Liver (tissue), 9 donors: ENCODE results near the gene UBTF. TPM values are rescaled to one million over a fixed set of nuclear protein-coding genes. Genes with fewer than 3 reads are reported as not detected.

Experiments used
- DNase-seq: peaks from one replicate; pipeline ENCODE4 v3.0.0-alpha.2; 2017; ENCODE audit warnings: low spot score
- H3K27ac ChIP-seq, 2 donors: one replicate each; pipeline ENCODE4 v1.7.0; 2013; ENCODE audit warnings: inconsistent platforms in 2 of 2, low read length in 2 of 2, control low read depth in 1 of 2, low read depth in 1 of 2, mild to moderate bottlenecking in 1 of 2
- H3K27me3 ChIP-seq, 4 donors: one replicate each; pipeline versions ENCODE4 v1.6.1 to v1.7.0; 2013; ENCODE audit warnings: low read length in 3 of 4, inconsistent platforms in 1 of 4, mild to moderate bottlenecking in 1 of 4, moderate library complexity in 1 of 4; ENCODE audit not compliant: control insufficient read depth in 4 of 4, insufficient read depth in 4 of 4
- H3K36me3 ChIP-seq, 4 donors: one replicate each; pipeline versions ENCODE4 v1.6.1 to v1.7.0; 2013; ENCODE audit warnings: low read length in 3 of 4, mild to moderate bottlenecking in 3 of 4, low read depth in 1 of 4, moderate library complexity in 1 of 4; ENCODE audit not compliant: control insufficient read depth in 4 of 4, insufficient read depth in 3 of 4
- H3K4me1 ChIP-seq, 4 donors: one replicate each; pipeline versions ENCODE4 v1.6.1 to v1.7.0; 2013; ENCODE audit warnings: low read length in 3 of 4, mild to moderate bottlenecking in 3 of 4, moderate library complexity in 1 of 4; ENCODE audit not compliant: control insufficient read depth in 4 of 4, insufficient read depth in 4 of 4
- H3K4me3 ChIP-seq, 3 donors: one replicate each; pipeline versions ENCODE4 v1.6.1 to v1.7.0; 2013; ENCODE audit warnings: low read length in 3 of 3, control low read depth in 1 of 3, low read depth in 1 of 3, mild to moderate bottlenecking in 1 of 3
- H3K9ac ChIP-seq, 2 donors: one replicate each; pipeline ENCODE4 v1.7.0; 2013; ENCODE audit warnings: low read length in 2 of 2, mild to moderate bottlenecking in 2 of 2, moderate library complexity in 2 of 2, control low read depth in 1 of 2, low read depth in 1 of 2
- H3K9me3 ChIP-seq, 4 donors: one replicate each; pipeline versions ENCODE4 v1.6.1 to v1.7.0; 2013; ENCODE audit warnings: low read length in 3 of 4; ENCODE audit not compliant: control insufficient read depth in 4 of 4
- FOXA1 ChIP-seq: IDR thresholded peaks from 2 replicates; pipeline ENCODE4 v1.6.1; 2016; ENCODE audit warnings: antibody characterized with exemption
- FOXA2 ChIP-seq: IDR thresholded peaks from 2 replicates; pipeline ENCODE4 v1.6.1; 2016; ENCODE audit warnings: antibody characterized with exemption
- GABPA ChIP-seq, 2 donors: IDR thresholded peaks in 1 of 2; conservative IDR thresholded peaks in 1 of 2; 2 replicates each; pipeline ENCODE4 v1.6.1; 2016; ENCODE audit warnings: antibody characterized with exemption in 2 of 2, mild to moderate bottlenecking in 1 of 2, moderate library complexity in 1 of 2
- HNF4A ChIP-seq, 2 donors: conservative IDR thresholded peaks; 2 replicates each; pipeline ENCODE4 v1.6.1; 2016; ENCODE audit warnings: antibody characterized with exemption in 2 of 2, mild to moderate bottlenecking in 2 of 2
- HNF4G ChIP-seq: IDR thresholded peaks from 2 replicates; pipeline ENCODE4 v1.6.1; 2016; ENCODE audit warnings: antibody characterized with exemption
- JUND ChIP-seq, 2 donors: IDR thresholded peaks; 2 replicates each; pipeline ENCODE4 v1.6.1; 2016; ENCODE audit warnings: antibody characterized with exemption in 2 of 2
- NR2F2 ChIP-seq: IDR thresholded peaks from 2 replicates; pipeline ENCODE4 v1.6.1; 2016; ENCODE audit warnings: antibody characterized with exemption
- RAD21 ChIP-seq, 2 donors: IDR thresholded peaks; 2 replicates each; pipeline ENCODE4 v1.6.1; 2016; ENCODE audit warnings: antibody characterized with exemption in 2 of 2, mild to moderate bottlenecking in 2 of 2
- RXRA ChIP-seq, 2 donors: IDR thresholded peaks; 2 replicates each; pipeline ENCODE4 v1.6.1; 2017 to 2018; ENCODE audit warnings: antibody characterized with exemption in 2 of 2, mild to moderate bottlenecking in 1 of 2
- SP1 ChIP-seq: IDR thresholded peaks from 2 replicates; pipeline ENCODE4 v1.6.1; 2018; ENCODE audit warnings: antibody characterized with exemption, mild to moderate bottlenecking
- TAF1 ChIP-seq: conservative IDR thresholded peaks from 2 replicates; pipeline ENCODE4 v1.6.1; 2016; ENCODE audit warnings: antibody characterized with exemption, mild to moderate bottlenecking
- YY1 ChIP-seq: IDR thresholded peaks from 2 replicates; pipeline ENCODE4 v1.6.1; 2016; ENCODE audit warnings: antibody characterized with exemption, mild to moderate bottlenecking
- WGBS: extraction: QIAGEN DNeasy Blood & Tissue Kit; methylation state at CpG from one replicate; pipeline ENCODE4 v1.1.7; 2013; 5-methylcytosine and 5-hydroxymethylcytosine counted together
- polyA plus RNA-seq, 2 donors: library from polyadenylated mRNA; stranded (reverse) in 1 of 2; unstranded in 1 of 2; fragments of 200-250 nt in 1 of 2; fragments of >200 nt in 1 of 2; fragmentation: Nextera tagmentation in 1 of 2; extraction: Ambion mirVana in 1 of 2; gene quantifications; one replicate each; pipeline versions ENCODE4 v1.2.1 to v1.2.3, GENCODE V29; 2013 to 2015
- total RNA-seq, 2 donors: library from RNA; depleted of rRNA; stranded (reverse); fragments of >200 nt; gene quantifications; one replicate each; pipeline ENCODE4 v1.2.3, GENCODE V29; 2014
- TF ChIP-seq, protein P1 (sequence below): IDR thresholded peaks from 2 replicates; pipeline ENCODE4 v1.6.1; 2016; ENCODE audit warnings: antibody characterized with exemption, mild to moderate bottlenecking
- TF ChIP-seq, protein P2 (sequence below): IDR thresholded peaks from 2 replicates; pipeline ENCODE4 v1.6.1; 2016; ENCODE audit warnings: antibody characterized with exemption
- TF ChIP-seq, protein P3 (sequence below): IDR thresholded peaks from 2 replicates; pipeline ENCODE4 v1.6.1; 2016; ENCODE audit warnings: antibody characterized with exemption
- TF ChIP-seq, protein P4 (sequence below): IDR thresholded peaks from 2 replicates; pipeline ENCODE4 v1.6.1; 2016; ENCODE audit warnings: antibody characterized with exemption
- donor health status: healthy.
- donor health status: healthy.
- donor health status: healthy.
- donor health status: healthy.
- donor health status: healthy.

Gene UBTF
- total and polyA plus RNA-seq, 4 donors = 12.5 to 39.6 (median 23.9) TPM

DNA sequence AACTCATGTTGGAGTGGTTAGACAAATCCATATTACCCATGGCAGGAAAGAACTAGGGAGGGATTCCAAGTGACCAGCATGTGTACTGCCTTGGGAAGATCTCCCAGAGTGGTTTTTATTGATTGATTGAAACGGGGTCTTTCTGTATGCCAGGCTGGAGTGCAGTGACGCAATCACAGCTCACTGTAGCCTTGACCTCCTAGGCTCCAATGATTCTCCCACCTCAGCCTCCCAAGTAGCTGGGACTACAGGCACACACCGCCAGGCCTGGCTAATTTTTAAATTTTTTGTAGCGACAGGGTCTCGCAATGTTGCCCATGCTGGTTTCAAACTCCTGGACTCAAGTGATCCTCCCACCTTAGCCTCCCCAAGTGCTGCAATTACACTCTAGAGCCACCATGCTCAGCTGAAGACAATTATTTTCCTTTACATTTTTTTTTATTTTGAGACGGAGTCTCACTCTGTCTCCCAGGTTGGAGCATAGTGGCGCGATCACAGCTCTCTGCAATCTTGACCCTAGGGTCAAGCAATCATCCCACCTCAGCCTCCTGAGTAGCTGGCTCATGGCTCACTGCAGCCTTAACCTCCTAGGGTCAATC lies 35.2 kb downstream of the UBTF start:
- Histone ChIP-seq H3K27me3 (no peaks in the 10 kb centered on the region), H3K9ac (no peak overlapping the region), H3K36me3 (peaks cover 0 to 10% (median 9%) of the 10 kb centered on the region in 4 donors), H3K4me1 (peaks cover 7 to 35% (median 31%) of the 10 kb centered on the region in 4 donors), H3K9me3 (no peaks in the 10 kb centered on the region), H3K27ac (no peak overlapping the region), H3K4me3 (no peak overlapping the region)
- WGBS = 74% methylated on average over 8 of the region's 8 CpGs
- no peak for DNase-seq
- TF ChIP-seq, protein P1, sequence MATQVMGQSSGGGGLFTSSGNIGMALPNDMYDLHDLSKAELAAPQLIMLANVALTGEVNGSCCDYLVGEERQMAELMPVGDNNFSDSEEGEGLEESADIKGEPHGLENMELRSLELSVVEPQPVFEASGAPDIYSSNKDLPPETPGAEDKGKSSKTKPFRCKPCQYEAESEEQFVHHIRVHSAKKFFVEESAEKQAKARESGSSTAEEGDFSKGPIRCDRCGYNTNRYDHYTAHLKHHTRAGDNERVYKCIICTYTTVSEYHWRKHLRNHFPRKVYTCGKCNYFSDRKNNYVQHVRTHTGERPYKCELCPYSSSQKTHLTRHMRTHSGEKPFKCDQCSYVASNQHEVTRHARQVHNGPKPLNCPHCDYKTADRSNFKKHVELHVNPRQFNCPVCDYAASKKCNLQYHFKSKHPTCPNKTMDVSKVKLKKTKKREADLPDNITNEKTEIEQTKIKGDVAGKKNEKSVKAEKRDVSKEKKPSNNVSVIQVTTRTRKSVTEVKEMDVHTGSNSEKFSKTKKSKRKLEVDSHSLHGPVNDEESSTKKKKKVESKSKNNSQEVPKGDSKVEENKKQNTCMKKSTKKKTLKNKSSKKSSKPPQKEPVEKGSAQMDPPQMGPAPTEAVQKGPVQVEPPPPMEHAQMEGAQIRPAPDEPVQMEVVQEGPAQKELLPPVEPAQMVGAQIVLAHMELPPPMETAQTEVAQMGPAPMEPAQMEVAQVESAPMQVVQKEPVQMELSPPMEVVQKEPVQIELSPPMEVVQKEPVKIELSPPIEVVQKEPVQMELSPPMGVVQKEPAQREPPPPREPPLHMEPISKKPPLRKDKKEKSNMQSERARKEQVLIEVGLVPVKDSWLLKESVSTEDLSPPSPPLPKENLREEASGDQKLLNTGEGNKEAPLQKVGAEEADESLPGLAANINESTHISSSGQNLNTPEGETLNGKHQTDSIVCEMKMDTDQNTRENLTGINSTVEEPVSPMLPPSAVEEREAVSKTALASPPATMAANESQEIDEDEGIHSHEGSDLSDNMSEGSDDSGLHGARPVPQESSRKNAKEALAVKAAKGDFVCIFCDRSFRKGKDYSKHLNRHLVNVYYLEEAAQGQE = no peak
- peak; percentile 4 for TF ChIP-seq YY1

DNA sequence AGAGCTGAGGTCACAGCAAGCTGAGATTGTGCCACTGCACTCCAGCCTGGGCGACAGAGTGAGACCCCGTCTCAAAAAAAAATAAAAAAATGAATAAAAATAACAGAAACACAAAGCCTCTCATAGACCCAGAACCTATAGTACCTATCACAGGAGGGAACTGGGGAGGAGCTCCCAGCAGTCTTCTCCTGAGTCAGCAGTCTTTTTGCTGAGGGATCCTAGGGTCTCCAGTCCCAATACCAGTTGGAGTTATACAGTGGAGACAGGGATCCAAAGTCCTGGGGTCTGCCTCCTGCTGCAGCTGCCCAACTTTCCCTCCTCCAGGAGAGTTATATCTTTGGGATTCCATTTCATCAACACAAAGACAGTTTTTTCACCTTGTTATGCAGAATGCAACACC lies 36.5 kb downstream of the UBTF start:
- Histone ChIP-seq H3K4me1 (peaks cover 7 to 33% (median 26%) of the 10 kb centered on the region in 4 donors), H3K36me3 (peaks cover 0 to 10% (median 8%) of the 10 kb centered on the region in 4 donors), H3K4me3 (no peak overlapping the region), H3K27me3 (no peaks in the 10 kb centered on the region), H3K9me3 (no peaks in the 10 kb centered on the region), H3K27ac (no peak overlapping the region), H3K9ac (no peak overlapping the region)
- WGBS = 93% methylated on average over 2 of the region's 2 CpGs
- DNase-seq = no peak
- no peak for TF ChIP-seq FOXA2

DNA sequence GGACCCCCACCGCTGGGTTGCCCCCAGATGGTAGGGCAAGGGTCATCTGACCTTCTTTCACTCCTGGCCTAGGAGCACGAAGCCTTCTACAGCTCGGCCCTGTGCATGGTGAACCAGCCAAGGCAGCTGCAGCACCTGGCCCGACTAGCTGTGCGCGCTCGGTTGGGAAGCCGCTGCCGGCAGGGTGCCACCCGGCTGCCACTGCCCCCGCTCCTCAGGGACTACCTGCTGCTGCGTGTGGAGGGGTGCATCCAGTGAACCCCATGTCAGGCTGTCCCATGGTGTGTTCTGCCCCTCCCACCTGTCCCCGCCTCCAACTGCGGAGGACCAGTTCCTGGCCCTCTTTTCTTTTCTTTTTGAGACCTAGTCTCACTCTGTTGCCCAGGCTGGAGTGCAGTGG lies 41.3 kb downstream of the UBTF start:
- no peak for TF ChIP-seq FOXA2
- TF ChIP-seq, protein P2, sequence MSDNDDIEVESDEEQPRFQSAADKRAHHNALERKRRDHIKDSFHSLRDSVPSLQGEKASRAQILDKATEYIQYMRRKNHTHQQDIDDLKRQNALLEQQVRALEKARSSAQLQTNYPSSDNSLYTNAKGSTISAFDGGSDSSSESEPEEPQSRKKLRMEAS = no peak
- TF ChIP-seq GABPA (IDR thresholded peaks at IDR 0.05 in 1 of 2, conservative IDR thresholded peaks at IDR 0.05 in 1 of 2) = no peak
- TF ChIP-seq HNF4A (conservative IDR thresholded peaks at IDR 0.05) = no peak
- no peak for TF ChIP-seq YY1
- TF ChIP-seq JUND (IDR thresholded peaks at IDR 0.05) = no peak
- TF ChIP-seq, protein P3, sequence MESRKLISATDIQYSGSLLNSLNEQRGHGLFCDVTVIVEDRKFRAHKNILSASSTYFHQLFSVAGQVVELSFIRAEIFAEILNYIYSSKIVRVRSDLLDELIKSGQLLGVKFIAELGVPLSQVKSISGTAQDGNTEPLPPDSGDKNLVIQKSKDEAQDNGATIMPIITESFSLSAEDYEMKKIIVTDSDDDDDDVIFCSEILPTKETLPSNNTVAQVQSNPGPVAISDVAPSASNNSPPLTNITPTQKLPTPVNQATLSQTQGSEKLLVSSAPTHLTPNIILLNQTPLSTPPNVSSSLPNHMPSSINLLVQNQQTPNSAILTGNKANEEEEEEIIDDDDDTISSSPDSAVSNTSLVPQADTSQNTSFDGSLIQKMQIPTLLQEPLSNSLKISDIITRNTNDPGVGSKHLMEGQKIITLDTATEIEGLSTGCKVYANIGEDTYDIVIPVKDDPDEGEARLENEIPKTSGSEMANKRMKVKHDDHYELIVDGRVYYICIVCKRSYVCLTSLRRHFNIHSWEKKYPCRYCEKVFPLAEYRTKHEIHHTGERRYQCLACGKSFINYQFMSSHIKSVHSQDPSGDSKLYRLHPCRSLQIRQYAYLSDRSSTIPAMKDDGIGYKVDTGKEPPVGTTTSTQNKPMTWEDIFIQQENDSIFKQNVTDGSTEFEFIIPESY = no peak
- no peak for TF ChIP-seq SP1
- TF ChIP-seq, protein P4, sequence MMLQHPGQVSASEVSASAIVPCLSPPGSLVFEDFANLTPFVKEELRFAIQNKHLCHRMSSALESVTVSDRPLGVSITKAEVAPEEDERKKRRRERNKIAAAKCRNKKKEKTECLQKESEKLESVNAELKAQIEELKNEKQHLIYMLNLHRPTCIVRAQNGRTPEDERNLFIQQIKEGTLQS = no peak
- TF ChIP-seq TAF1 = no peak
- TF ChIP-seq, protein P1 = no peak
- no peak for TF ChIP-seq RXRA (IDR thresholded peaks at IDR 0.05)
- no peak for TF ChIP-seq FOXA1
- TF ChIP-seq HNF4G = no peak
- no peak for TF ChIP-seq NR2F2
- TF ChIP-seq RAD21 (IDR thresholded peaks at IDR 0.05) = no peak
- Histone ChIP-seq H3K27me3 (no peaks in the 10 kb centered on the region), H3K4me3 (no peak overlapping the region)

More for the DNA sequence above, 41.3 kb downstream of the UBTF start:
- Histone ChIP-seq H3K9ac (no peak overlapping the region), H3K27ac (no peak overlapping the region), H3K36me3 (peaks cover 2 to 13% (median 8%) of the 10 kb centered on the region in 4 donors), H3K9me3 (no peaks in the 10 kb centered on the region), H3K4me1 (no peaks in the 10 kb centered on the region)
- WGBS = 97% methylated on average over 14 of the region's 14 CpGs
- DNase-seq = no peak
